Measurements from ENCODE around the gene SH3D19.

GRCh38 chr4:151157543-151157942 lies 167.9 kb downstream of the SH3D19 start:
- TF ChIP-seq EZH2phosphoT487 (IDR thresholded peaks at IDR 0.05; ENCODE audit: borderline replicate concordance, low read depth, low read length) (no peak), CTCF (conservative IDR thresholded peaks at IDR 0.05; ENCODE audit: low read length) (no peak)

All from OCI-LY7 (cell line).